NCI-H2029 (cell line): ENCODE results near the gene PRDM7.
"Not testable (repeated sequence)": the region's sequence is repeated elsewhere in the genome, so short reads cannot be mapped to it uniquely, and the experiment has no call there.

Experiments used
- DNase-seq: peaks from one replicate; lab custom pipeline; 2025; lab: John Stamatoyannopoulos, UW

PRDM7 gene

GRCh38 chr16:90012991-90013745 lies 64.0 kb downstream of the PRDM7 start:
- no peak for DNase-seq

DNA sequence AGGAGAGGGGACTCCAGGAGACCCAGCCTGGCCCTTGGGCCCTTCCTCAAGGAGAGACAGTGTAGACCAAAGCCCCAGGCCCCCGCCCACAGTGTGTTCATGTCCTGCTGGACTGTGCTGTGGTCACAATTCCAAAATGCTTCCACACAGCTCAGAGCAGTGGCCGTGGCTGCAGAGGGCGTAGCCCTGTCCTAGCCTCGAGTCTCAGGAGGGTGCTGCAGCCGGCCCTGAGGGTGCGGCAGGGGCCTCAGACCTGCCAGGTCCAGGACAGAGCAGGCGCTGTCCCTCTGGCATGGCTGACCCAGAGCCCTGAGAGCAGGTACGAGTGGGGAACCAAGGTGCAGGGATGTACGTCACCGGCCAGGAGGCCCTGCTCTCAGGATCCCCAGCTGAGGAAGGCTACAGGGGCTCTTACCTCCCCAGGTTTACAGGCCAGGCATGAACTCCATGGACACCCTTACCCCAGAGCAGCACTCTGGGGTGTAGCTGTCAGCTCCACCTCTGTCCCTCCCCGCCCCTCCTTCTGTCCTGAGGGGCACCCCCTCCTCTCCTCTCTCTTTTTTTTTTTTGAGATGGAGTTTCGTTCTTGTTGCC lies 65.1 kb downstream of the PRDM7 start:
- DNase-seq = no peak

DNA sequence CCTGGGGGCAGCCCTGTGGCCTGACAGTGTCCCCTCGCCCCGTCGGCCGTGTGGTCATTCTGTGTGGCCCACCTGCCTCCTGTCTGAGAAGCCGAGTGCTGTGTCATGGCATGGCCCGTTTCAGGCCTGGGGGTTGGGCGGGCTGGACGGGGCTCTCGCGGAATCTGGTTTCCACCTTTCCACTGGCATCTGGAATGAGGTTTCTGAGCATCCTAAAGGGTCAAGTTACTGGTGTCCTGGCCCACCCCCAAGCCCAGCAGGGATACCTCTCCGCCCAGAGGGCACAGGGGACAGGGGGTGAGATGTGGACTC lies 65.7 kb downstream of the PRDM7 start:
- no peak for DNase-seq

DNA sequence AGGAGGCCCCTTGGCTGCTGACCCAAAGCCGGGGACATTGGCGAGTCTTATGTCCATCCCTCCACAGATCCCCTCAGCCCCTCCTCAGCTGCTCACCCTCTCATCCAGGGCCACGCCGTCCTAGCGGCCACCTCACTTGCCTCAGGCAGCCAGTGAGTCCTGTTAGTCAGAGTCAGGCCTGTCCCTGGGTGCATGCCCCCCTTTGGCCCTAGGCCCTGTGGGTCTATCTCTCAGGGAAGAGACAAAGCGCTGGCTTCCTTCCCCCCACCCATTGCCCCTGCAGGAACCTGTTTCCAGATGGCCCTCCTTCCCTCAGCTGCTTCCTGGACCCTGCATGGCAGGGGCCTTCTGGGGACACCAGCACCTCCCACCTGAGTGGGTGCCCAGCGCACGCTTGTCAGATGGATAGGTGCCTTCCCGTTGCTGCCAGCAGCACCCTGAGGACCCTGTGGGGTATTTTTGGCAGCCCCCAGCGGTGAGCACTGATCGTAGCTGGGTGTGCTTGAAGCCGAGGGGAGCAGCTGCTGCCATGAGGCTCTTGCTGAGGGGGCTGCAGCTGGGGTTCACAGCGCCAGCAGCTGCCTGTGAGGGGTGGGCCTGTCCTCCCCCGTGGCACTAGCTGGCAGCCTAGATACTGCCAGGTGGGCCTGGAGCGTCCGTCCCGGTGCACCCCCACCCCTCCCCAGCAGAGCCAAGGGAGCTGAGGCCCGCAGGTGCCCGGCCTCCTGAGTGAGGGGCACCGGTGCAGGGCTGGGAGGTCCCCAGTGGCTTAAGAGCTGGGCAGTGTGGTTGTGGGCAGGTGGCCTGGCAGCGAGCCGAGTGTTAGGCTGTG lies 66.2 kb downstream of the PRDM7 start:
- no peak for DNase-seq

DNA sequence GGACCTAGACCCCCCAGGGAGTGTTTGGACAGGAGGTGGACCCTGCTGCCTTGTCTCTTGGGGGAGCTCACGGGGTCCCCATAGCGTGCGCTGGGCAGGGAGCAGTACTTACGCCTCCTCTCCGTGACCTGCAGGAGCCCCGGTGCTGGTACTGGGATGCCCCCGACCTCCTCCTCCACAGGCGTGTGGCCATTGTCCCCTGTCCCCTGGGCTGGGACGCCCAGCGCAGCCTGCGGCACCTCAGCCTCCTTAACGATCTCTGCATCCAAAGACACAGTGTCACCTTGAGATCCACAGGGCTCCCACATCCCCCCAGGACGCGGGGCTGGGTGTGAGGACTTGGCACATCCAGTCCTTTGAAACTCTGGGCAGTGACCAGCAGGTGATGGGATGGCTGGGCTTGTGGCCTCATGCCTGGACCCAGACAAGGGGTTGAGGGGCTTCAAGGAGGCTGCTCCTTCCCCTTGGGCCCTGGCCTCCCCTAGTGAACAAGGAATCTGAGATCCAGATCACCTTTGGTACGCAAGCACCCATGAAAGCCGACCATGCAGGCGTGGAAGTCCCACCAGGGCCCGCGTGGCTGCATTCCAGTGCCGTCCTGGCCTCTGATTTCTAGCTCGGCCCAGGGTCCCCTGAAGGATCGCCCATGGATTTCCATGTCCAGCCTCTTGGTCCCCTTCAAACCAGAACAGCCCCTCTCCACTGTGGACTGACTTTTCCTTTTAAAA lies 67.8 kb downstream of the PRDM7 start:
- no peak for DNase-seq

GRCh38 chr16:90008708-90009145 lies 68.4 kb downstream of the PRDM7 start:
- no peak for DNase-seq

DNA sequence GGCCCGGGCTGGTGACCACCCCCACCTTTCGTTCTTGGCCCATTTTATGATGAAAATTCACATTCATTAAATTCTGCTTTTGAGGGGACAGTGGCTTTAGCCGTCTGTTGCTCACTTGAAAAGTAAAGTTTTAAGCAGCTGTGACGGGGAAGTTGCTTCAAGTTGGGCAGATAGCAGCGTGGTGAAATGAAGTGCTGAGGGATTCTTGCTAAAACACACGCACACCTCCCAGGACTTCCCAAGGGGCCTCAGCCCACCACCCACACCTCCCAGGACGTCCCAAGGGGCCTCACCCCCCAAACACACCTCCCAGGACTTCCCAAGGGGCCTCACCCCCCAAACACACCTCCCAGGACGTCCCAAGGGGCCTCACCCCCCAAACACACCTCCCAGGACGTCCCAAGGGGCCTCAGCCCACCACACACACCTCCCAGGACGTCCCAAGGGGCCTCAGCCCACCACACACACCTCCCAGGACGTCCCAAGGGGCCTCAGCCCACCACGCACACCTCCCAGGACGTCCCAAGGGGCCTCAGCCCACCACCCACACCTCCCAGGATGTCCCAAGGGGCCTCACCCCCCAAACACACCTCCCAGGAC lies 69.4 kb downstream of the PRDM7 start:
- DNase-seq = not testable (repeated sequence)

DNA sequence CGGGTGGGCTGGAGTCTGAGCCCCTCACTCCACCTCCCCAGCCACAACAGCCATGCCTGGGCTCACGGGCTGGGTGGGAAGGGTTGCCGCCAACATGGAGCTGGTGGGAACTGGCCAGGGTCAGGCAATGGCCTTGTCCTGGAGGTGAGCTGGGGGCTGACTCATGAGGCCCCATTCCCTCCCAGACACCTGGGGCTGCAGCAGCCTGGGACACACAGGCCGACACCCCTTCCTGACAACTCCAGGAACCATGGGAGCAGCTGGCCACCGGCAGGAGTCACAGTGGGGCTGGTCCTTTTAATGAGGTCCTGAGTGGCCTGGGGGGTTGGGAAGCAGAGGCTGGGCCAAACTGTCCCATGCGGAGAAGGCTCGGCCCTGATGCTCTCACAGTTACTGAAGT lies 70.1 kb downstream of the PRDM7 start:
- DNase-seq = no peak
